Kidney glomerular epithelial cell (primary cell): ENCODE measurements around the gene SLTM.
A peak's percentile ranks its signal among the peaks of the same experiment; 100 is the strongest.
"Not testable (repeated sequence)": the region's sequence is repeated elsewhere in the genome, so short reads cannot be mapped to it uniquely, and the experiment has no call there.

Experiments
- DNase-seq: peaks from one replicate; lab custom pipeline; 2025; lab: John Stamatoyannopoulos, UW

SLTM gene

DNA sequence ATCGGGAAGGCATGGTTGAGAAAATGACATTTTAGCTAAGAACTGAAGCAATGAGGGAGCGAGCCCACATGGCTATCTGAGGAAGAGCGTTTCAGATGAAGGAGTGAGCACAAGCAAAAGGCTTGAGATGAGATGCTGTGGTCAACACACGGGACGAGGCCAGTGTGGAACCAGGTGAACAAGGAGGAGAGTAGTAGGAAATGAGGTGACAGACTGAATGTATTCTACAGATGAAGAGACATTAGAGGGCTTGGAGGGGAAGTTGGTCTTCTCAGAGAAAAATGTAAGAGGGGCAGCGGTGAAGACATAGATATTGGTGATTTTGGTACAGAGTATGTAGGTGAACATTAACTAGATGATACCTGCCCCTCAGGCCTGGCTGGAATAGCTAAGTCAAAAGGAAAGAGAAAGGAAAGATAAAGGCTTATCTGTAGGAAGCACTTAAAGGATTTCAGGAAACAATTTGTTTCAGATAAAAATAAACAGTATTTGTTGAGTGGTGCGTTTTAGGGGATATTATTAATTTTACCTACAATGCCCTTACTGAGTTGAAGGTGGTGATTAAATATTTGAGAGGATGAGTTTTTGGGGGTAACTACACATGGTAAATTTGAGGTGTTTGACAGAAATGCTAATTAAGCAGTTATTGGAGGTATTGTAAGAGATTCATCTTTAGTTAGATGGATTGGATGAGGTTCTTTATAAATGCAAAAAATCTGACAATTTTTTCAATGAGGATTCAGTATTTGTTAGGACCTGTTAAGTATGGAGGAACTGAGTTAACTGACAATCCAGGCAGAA, 57.0 kb downstream of the SLTM start:
- no peak for DNase-seq

- no peak for DNase-seq
Measured at GRCh38 chr15:58875343-58875742, 58.1 kb downstream of the SLTM start.

DNA sequence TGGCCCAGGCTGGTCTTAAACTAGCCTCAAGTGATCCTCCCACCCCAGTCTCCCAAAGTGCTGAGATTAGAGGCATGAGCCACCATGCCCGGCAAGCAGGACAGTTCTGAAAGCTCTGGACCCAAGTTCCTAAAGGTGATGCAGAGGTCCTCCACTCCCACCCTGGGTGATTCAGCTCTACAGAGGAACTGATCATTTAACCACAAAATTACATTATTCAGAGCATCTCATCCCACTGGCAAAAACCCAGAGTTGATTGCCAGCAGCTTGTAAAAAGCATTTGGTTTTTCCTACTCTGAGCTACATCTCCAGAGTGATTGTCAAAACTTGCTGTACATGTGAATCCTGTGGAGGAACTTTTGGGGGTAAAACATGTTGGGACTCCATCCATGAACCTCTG, 60.2 kb downstream of the SLTM start:
- DNase-seq, result no peak

DNA sequence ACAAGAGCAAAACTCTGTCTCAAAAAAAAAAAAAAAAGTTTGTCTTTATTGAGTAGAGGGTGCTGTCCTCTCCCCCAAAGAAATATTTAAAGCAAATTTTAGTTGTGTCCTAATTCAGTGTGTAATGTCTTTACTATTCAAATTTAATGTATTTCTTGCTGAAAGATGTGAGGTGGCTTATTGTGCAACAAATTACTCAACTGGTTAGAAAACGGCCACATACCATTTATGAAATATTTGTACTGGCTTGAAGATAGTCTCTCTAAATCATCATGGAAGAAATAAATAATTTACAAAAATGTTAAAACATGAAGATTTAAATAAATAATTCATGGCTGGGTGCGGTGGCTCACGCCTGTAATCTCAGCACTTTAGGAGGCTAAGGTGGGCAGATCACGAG, 63.0 kb downstream of the SLTM start:
- DNase-seq, result no peak

GRCh38 chr15:58867926-58868325, 65.6 kb downstream of the SLTM start:
- no peak for DNase-seq

GRCh38 chr15:58865425-58865880, 68.0 kb downstream of the SLTM start:
- DNase-seq, result no peak

GRCh38 chr15:58864602-58865424, 68.7 kb downstream of the SLTM start:
- no peak for DNase-seq

GRCh38 chr15:58862326-58862725, 71.2 kb downstream of the SLTM start:
- DNase-seq, result no peak

DNA sequence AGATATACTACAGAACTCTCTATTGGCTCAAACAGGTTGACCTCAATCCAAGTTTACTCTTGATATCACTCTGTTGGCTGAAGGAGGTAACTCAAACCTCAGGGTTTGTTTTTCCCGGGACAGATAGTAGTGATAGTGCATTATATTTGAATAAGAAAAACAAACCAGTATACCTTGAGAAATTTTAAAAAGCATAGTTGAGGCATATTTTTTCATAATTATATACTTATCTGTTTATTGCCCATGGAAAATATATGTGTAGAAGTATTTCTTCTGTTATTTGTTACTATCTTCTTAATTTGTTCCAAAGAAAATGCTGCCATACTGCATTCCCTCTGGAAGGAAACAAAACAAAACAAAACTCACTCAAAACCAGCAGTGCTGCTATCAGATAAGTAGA, 76.9 kb downstream of the SLTM start:
- DNase-seq, result not testable (repeated sequence)

GRCh38 chr15:58856086-58856485, 77.4 kb downstream of the SLTM start:
- DNase-seq, result peak; percentile 27

DNA sequence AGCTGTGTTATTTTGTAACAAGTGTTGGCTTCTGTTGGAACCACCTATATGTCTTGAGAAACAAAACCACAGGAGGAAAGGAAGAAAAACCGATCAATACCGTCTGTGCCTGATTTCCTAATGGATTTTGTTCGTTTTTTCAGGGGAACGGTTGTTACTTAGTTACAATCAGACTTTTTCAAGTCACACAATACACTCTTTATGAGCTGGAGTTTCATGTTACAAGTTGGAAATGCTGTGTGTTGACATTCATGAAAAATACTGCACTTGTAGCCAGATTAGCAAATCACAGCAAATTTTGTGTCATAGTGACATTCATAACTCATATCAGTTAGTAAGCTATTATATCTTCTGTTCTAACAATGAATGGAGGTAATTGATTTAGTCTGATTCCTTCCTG, 78.9 kb downstream of the SLTM start:
- DNase-seq, result no peak

DNA sequence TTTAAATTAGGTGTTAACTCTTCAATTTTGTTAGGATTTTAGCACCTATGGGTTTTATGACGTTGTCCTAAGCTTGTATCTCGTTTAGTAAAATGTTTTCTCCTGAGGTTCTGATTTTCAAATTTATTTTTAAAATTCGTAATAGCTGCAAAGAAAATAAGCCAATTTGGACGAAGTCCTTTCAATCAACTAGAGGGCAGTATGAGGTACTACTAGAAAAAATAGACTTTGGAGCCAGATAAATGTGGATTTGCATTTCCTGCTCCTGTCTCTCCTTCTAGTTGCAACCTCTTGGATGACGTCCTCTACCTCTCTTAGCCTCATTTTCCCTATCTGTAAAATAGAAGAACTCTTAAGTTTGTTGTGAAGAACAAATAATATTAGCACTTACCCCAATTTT, 81.1 kb downstream of the SLTM start:
- DNase-seq, result no peak

- not testable (repeated sequence) for DNase-seq
Measured at GRCh38 chr15:58851205-58851604, 82.3 kb downstream of the SLTM start.

DNA sequence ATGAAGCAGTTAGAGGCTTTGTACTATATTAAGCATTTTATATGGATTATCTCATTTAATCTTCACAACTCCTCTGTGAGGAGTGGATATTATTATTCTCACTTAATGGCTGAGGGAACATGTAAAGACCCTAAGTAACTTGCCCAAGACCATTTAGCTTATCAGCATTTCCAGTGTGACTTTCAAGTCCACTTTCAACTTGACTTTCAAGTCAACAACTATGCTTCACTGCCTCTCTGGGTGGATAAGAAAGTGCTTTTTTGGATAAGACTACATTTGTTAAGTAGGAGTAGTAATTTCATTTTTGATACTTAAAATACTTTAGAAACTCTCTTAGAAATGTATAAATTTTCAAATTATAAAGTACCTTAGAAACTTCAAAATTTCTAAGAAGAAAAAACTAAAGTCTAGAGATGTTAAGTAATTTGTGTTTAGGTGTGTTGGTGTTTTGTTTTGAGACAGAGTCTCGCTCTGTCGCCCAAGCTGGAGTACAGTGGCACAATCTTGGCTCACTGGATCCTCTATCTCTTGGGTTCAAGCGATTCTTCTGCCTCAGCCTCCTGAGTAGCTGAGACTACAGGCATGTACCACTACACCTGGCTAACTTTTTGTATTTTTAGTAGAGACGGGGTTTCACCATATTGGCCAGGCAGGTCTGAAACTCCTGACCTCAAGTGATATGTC, 90.6 kb downstream of the SLTM start:
- DNase-seq, result no peak

DNA sequence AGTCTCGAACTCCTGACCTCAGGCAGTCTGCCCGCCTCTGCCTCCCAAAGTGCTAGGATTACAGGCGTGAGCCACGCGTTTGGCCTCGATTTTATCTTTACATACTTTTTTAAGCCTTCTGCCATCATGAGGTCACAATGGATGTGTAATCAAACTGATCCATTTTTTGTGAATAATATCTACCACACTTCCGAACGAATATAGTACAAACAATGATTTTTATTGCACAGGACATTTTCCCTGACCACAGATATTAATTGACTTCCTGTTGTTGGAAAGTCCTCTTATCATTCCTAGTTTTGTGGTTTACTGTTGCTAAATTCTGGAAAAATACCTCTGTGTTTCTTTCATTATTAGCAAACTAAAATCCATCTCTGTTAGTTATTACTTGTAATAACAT, 93.4 kb downstream of the SLTM start:
- DNase-seq, result no peak

- DNase-seq, result no peak
Measured at GRCh38 chr15:58839485-58839884, 94.0 kb downstream of the SLTM start.

GRCh38 chr15:58833681-58834426, 99.6 kb downstream of the SLTM start:
- not testable (repeated sequence) for DNase-seq

- no peak for DNase-seq
Measured at GRCh38 chr15:58830556-58830955, 102.9 kb downstream of the SLTM start.
